Prostate gland (tissue), 2 donors: ENCODE results near the gene SKA3. TPM values are rescaled to one million over a fixed set of nuclear protein-coding genes. Genes with fewer than 3 reads are reported as not detected.
"Not testable (repeated sequence)": the region's sequence is repeated elsewhere in the genome, so short reads cannot be mapped to it uniquely, and the experiment has no call there.

Source experiments
- DNase-seq: peaks from one replicate; pipeline ENCODE4 v3.0.0-alpha.2; 2019; ENCODE audit warnings: low spot score
- H3K27ac ChIP-seq, 2 donors: fragments of 200-600 bp; sonication (generic); 2 replicates each; pipeline ENCODE4 v1.5.1; 2017 to 2019
- H3K27me3 ChIP-seq: fragments of 200-600 bp; sonication (generic); replicated peaks from 2 replicates; pipeline ENCODE4 v1.5.1; 2019; ENCODE audit not compliant: insufficient read depth
- H3K36me3 ChIP-seq, 2 donors: fragments of 200-600 bp; sonication (generic); 1 replicate in 1 of 2; 2 replicates in 1 of 2; pipeline versions ENCODE4 v1.5.1 to v1.8.1; 2017 to 2019
- H3K4me1 ChIP-seq: fragments of 200-600 bp; sonication (generic); replicated peaks from 2 replicates; pipeline ENCODE4 v1.5.1; 2019
- H3K4me3 ChIP-seq, 2 donors: fragments of 200-600 bp; sonication (generic); 2 replicates each; pipeline ENCODE4 v1.5.1; 2017 to 2019
- H3K9me3 ChIP-seq: fragments of 200-600 bp; sonication (generic); 2 replicates; pipeline ENCODE4 v1.5.1; 2017
- CTCF ChIP-seq, 4 experiments: fragments of 200-600 bp in 2 of 4; fragments of 450-650 bp in 2 of 4; sonication (generic) in 2 of 4; IDR thresholded peaks; 1 replicate in 3 of 4; 2 replicates in 1 of 4; pipeline ENCODE4 v1.5.1; 2016 to 2019; ENCODE audit warnings: antibody characterized with exemption in 4 of 4, mild to moderate bottlenecking in 2 of 4, moderate library complexity in 2 of 4
- POLR2A ChIP-seq: fragments of 450-650 bp; IDR thresholded peaks from one replicate; pipeline ENCODE4 v1.6.1; 2016; ENCODE audit warnings: antibody characterized with exemption, mild to moderate bottlenecking
- POLR2AphosphoS5 ChIP-seq: sonication (generic); formaldehyde crosslinking; IDR thresholded peaks from one replicate; pipeline ENCODE4 v1.6.1; 2017; ENCODE audit warnings: antibody characterized with exemption
- WGBS: methylation state at CpG from one replicate; pipeline ENCODE4 v1.1.5; 2018; 5-methylcytosine and 5-hydroxymethylcytosine counted together
- intact Hi-C: fragments of 100-400 bp; cut with DNase I; formaldehyde crosslinking; loops from one replicate; pipeline ENCODE4 v1.14.2; 2022
- total RNA-seq, 2 donors: library from RNA; depleted of rRNA; stranded (reverse); fragments of >200 nt; gene quantifications; one replicate each; pipeline ENCODE4 v1.1.0, GENCODE V29; 2016

The SKA3 gene
- total RNA-seq, 2 donors from 2014 or later = 0.59 to 4.3 TPM

GRCh38 chr13:21202767-21203531 lies 26.6 kb upstream of the SKA3 start:
- peak; percentile 27 for DNase-seq
- intact Hi-C loops = no loop called here
- Histone ChIP-seq H3K36me3 (no peaks in the 10 kb centered on the region), H3K4me1 (peaks cover 3% of the 10 kb centered on the region), H3K27ac (no peak overlapping the region), H3K4me3 (no peak overlapping the region), H3K9me3 (no peaks in the 10 kb centered on the region), H3K27me3 (no peaks in the 10 kb centered on the region)
- TF ChIP-seq POLR2A = no peak
- no peak for TF ChIP-seq CTCF (IDR thresholded peaks at IDR 0.05)
- TF ChIP-seq POLR2AphosphoS5 = no peak
- 54% methylated on average over 3 of the region's 3 CpGs for WGBS

GRCh38 chr13:21201456-21202190 lies 25.3 kb upstream of the SKA3 start:
- H3K4me3 ChIP-seq, intact Hi-C loops, H3K9me3 ChIP-seq, DNase-seq, H3K36me3 ChIP-seq, H3K27me3 ChIP-seq, H3K4me1 ChIP-seq, H3K27ac ChIP-seq: not testable (repeated sequence)

GRCh38 chr13:21198391-21198790 lies 22.0 kb upstream of the SKA3 start:
- DNase-seq, H3K4me3 ChIP-seq, H3K4me1 ChIP-seq, H3K36me3 ChIP-seq, H3K27me3 ChIP-seq, intact Hi-C loops, H3K9me3 ChIP-seq, H3K27ac ChIP-seq: not testable (repeated sequence)
- 84% methylated on average over 4 of the region's 4 CpGs for WGBS

GRCh38 chr13:21197606-21198225 lies 21.4 kb upstream of the SKA3 start:
- DNase-seq, H3K9me3 ChIP-seq, H3K27me3 ChIP-seq, H3K4me1 ChIP-seq, H3K36me3 ChIP-seq, H3K4me3 ChIP-seq, intact Hi-C loops, H3K27ac ChIP-seq: not testable (repeated sequence)
- WGBS = 88% methylated on average over 9 of the region's 9 CpGs

- WGBS = 63% methylated on average over 2 of the region's 2 CpGs
- H3K4me1 ChIP-seq, H3K36me3 ChIP-seq, H3K27me3 ChIP-seq, intact Hi-C loops, H3K9me3 ChIP-seq, H3K4me3 ChIP-seq, DNase-seq, H3K27ac ChIP-seq: not testable (repeated sequence)
Observed at GRCh38 chr13:21194756-21195155, 18.4 kb upstream of the SKA3 start.

- H3K4me1 ChIP-seq, H3K9me3 ChIP-seq, H3K27me3 ChIP-seq, H3K27ac ChIP-seq, H3K4me3 ChIP-seq, intact Hi-C loops, DNase-seq, H3K36me3 ChIP-seq: not testable (repeated sequence)
- WGBS = 84% methylated on average over 10 of the region's 35 CpGs
Observed at GRCh38 chr13:21186410-21186809, 10.1 kb upstream of the SKA3 start.

- intact Hi-C loops = no loop called here
- TF ChIP-seq POLR2A = no peak
- TF ChIP-seq CTCF (IDR thresholded peaks at IDR 0.05) = no peak
- TF ChIP-seq POLR2AphosphoS5 = no peak
- H3K9me3 ChIP-seq = no peaks in the 10 kb centered on the region
Observed at GRCh38 chr13:21181671-21182070, 5.3 kb upstream of the SKA3 start.

More at GRCh38 chr13:21181671-21182070, 5.3 kb upstream of the SKA3 start:
- no peaks in the 10 kb centered on the region for H3K4me1 ChIP-seq
- no peak for DNase-seq
- no peak overlapping the region for H3K27ac ChIP-seq
- no peaks in the 10 kb centered on the region for H3K27me3 ChIP-seq
- H3K36me3 ChIP-seq = no peaks in the 10 kb centered on the region
- WGBS = 97% methylated on average over 2 of the region's 2 CpGs
- H3K4me3 ChIP-seq = no peak overlapping the region
